G401.6 (cell line): ENCODE results near the gene HLA-DMA.

Source experiments
- FAIRE-seq: peaks from 2 replicates; lab custom pipeline; 2012; peaks lifted over from hg19 to GRCh38; lab: Jason Lieb, UNC

The HLA-DMA gene

GRCh38 chr6:32932132-32932868 lies 20.6 kb downstream of the HLA-DMA start:
- FAIRE-seq: no peak

- FAIRE-seq: no peak
Measured at GRCh38 chr6:32931211-32931610, 21.7 kb downstream of the HLA-DMA start.

GRCh38 chr6:32922083-32922482 lies 30.8 kb downstream of the HLA-DMA start:
- FAIRE-seq: no peak

GRCh38 chr6:32920715-32921114 lies 32.2 kb downstream of the HLA-DMA start:
- peak; percentile 58 for FAIRE-seq

- FAIRE-seq: no peak
Measured at GRCh38 chr6:32912951-32913350, 39.9 kb downstream of the HLA-DMA start.

- FAIRE-seq: no peak
Measured at GRCh38 chr6:32908897-32909296, 44.0 kb downstream of the HLA-DMA start.

- FAIRE-seq: no peak
Measured at GRCh38 chr6:32906539-32906938, 46.4 kb downstream of the HLA-DMA start.

GRCh38 chr6:32905078-32905477 lies 47.8 kb downstream of the HLA-DMA start:
- no peak for FAIRE-seq

GRCh38 chr6:32903952-32904351 lies 48.9 kb downstream of the HLA-DMA start:
- no peak for FAIRE-seq
